GM21515 (cell line): ENCODE data around the gene RPS6KC1.
"Not testable (repeated sequence)": the region's sequence is repeated elsewhere in the genome, so short reads cannot be mapped to it uniquely, and the experiment has no call there.

Experiments used
- ATAC-seq: cut with Tn5 transposase; IDR thresholded peaks from one replicate; pipeline ENCODE4 v1.9.1; 2021; ENCODE audit not compliant: unreplicated experiment

The RPS6KC1 gene, protein sequence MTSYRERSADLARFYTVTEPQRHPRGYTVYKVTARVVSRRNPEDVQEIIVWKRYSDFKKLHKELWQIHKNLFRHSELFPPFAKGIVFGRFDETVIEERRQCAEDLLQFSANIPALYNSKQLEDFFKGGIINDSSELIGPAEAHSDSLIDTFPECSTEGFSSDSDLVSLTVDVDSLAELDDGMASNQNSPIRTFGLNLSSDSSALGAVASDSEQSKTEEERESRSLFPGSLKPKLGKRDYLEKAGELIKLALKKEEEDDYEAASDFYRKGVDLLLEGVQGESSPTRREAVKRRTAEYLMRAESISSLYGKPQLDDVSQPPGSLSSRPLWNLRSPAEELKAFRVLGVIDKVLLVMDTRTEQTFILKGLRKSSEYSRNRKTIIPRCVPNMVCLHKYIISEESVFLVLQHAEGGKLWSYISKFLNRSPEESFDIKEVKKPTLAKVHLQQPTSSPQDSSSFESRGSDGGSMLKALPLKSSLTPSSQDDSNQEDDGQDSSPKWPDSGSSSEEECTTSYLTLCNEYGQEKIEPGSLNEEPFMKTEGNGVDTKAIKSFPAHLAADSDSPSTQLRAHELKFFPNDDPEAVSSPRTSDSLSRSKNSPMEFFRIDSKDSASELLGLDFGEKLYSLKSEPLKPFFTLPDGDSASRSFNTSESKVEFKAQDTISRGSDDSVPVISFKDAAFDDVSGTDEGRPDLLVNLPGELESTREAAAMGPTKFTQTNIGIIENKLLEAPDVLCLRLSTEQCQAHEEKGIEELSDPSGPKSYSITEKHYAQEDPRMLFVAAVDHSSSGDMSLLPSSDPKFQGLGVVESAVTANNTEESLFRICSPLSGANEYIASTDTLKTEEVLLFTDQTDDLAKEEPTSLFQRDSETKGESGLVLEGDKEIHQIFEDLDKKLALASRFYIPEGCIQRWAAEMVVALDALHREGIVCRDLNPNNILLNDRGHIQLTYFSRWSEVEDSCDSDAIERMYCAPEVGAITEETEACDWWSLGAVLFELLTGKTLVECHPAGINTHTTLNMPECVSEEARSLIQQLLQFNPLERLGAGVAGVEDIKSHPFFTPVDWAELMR

DNA sequence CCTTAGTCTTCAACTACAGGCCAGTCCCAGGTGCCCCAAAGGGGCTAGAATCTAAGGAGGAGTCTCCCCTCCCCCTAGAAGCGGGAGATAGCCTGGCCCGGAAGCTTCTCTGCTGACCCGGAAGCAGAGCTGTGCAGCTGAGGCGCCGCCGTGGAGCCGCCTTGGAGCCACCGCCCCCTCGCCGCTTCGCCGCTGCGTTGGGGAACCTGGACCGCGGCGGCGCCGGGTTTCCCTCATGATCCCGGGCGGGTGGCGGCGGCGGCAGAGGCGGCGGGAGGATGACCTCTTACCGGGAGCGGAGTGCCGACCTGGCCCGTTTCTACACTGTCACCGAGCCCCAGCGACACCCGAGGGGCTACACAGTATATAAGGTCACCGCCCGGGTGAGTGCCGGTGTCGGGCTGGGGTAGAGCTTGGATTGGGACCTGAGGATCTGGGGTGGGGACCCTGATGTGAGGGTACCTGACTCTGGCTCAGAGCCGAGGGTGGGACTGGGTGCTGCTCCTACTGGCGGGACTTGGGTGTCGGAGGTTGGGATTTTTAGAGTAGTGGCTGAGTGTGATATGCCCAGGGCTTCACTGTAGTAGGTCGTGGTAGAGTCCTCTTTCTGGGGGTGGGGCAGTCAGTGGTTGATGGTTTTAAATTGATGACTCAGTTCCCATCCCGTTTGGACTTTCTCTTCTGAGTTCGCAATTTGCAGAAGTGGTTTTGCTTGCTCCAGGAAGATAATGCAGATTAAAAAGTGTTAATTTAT is at the start of gene RPS6KC1:
RPS6KC1 (plus strand) TSS at position 115 of the 754 bp plus-strand sequence; CDS start at position 279, 164 bp downstream.
- ATAC-seq: peak; percentile 99

DNA sequence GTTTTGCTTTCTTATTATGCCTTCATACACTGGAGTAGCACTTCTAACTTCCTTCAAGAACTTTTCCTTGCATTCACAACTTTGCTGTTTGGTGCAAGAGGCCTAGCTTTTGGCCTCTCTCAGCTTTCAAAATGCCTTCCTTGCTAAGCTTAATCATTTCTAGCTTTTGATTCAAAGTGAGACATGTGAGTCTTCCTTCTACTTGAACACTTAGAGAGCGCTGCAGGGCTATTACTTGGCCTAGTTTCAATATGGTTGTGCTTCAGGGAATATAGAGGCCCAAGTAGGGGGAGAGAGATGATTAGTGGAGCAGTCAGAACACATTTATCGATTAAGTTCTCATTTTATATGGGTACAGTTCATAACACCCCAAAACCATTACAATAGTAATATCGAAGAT is 47.8 kb upstream of the RPS6KC1 start:
- ATAC-seq: no peak

DNA sequence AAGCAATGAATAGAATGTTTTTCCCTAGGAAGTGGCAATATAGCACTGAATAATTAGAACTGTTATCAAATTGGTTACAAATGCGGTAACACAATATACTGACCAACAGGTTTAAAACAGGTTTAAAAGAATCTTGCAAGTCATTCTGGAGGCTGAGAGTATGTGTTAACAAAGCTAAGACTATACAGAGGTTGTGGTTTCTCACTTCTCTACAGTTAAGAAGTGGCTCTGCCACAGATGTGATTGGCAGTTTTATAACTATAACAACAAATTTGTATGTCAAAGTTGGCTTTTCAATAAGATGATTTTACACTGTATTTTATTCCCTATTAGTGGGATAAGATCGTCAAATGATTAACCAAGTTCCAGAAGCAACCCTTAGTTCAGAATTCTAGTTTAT is 42.5 kb upstream of the RPS6KC1 start:
- ATAC-seq: peak; percentile 74

DNA sequence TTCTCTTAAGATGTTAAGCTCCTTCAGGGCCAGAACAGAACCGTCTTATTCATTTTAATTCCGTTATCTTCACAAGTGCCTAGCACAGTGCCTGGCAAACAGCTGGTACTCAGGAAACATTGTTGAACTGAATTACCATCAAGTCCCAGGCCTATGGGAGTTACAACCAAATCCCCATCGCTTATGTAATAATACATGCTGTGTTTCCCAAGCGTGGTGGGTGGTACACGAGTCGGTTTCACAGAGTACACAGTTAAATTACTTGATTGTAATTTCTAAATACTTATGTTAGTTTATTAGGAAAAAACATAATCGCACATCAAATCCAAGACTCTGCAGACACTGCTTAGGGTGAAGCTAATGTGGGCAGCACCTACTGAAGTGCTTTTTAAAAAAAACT is 36.4 kb upstream of the RPS6KC1 start:
- ATAC-seq: no peak

DNA sequence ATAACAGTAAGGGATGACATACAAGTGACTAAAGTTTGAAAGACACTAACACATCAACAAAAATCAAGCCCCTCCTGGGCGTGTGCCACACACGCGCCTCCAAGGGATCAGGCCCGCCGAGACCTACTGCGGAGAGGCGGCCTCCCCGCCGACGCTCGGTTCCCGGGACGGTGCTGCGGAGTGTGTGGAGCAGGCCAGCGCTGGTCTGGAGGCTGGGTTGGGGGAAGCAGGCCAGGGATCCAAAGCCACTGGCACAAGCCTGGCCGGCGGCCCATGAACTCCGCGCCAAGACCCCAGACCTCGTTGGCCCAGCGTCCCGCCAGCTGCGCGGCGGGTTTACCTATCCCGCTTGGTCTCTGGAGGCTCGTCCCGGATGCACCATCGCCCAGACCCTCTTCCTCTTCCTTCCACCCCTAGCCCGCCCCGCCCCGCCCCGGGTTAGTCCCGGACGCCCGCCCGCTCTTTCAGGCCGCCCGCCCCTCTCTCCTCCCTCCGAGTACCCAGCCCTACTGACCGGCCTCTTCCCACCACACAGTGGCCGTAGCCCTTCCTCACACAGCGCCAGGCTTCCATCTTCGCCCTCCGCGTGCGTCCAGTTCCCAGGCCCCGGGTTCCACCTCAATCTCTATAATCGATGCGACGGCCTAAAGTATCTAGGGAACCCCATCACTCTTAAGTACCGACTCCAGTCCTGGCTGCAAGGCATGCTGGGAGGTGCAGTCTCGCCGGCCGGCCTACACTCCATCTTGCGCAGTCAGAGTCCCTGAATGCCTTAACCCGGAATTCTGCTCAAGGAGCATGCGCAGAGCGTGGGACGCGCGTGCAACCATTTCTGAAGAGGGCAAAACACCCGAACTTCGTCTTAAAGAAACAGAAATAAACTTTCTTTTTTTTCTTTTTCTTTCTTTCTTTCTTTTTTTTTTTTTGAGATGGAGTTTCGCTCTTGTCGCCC is 35.7 kb upstream of the RPS6KC1 start, which contains the start of gene ANGEL2:
ANGEL2 (minus strand) TSS at position 769 of the 952 bp plus-strand sequence; CDS start at position 573, 196 bp downstream.
- ATAC-seq: peak; percentile 96

DNA sequence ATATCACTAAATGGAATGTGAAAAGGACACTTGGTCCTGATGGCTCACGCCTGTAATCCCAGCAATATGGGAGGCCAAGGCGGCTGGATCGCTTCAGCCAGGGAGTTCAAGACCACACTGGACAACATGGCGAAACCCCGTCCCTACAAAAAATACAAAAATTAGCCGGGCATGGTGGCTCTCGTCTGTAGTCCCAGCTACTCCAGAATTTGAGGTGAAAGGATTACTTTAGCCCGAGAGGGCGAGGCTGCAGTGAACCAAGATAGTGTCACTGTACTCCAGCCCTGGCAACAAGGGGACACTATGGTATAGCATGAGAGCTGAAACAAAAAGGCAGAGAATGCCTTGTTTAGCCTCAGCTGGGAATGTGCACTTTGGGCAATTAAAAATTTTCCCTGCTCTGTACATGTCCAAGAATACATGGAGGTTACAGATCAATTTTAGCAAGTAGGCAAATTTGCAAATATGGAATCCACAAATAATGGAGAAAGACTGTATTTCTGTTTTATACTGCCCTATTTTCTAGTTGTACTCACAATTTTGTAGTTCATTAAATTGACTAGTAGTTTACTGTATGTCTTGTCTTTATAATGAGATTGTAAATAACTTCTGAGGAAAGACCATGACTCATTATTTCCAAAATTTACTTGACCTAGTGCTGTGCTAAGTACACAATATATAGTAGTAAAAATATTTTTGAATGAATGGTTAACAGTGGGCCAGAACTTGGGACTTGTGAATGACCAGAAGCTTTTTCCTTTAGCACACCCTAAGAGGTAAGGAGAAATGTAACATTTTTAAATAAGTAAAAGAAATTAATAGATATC is 33.4 kb upstream of the RPS6KC1 start:
- ATAC-seq: no peak

DNA sequence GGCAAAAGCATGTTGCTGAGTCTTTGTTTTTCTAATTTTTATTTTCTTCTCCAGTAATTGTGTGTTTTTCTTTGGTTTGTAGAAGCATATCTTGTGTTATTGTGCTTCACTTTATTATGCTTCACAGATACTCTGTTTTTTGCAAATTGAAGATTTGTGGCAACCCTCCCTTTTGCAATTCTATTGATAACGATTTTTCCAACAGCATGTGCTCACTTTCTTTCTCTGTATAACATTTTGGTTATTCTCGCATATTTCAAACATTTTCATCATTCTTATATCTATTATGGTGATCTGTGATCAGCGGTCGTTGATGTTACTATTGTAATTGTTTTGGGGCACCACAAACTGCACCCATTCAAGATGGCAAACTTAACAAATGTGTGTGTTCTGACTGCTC is 31.6 kb upstream of the RPS6KC1 start:
- ATAC-seq: no peak

DNA sequence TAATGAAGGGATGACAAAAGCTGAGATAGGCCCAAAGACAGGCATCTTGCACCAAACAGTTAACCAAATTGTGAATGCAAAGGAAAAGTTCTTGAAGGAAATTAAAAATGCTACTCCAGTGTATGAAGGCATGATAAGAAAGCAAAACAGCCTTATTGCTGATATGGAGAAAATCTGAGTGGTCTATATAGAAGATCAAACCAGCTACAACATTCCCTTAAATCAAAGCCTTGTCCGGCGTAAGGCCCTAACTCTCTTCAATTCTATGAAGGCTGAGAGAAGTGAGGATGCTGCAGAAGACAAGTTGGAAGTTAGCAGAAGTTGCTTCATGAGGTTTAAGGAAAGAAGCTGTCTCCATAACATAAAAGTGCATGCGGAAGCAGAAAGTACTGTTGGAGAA is 31.0 kb upstream of the RPS6KC1 start:
- ATAC-seq: no peak

DNA sequence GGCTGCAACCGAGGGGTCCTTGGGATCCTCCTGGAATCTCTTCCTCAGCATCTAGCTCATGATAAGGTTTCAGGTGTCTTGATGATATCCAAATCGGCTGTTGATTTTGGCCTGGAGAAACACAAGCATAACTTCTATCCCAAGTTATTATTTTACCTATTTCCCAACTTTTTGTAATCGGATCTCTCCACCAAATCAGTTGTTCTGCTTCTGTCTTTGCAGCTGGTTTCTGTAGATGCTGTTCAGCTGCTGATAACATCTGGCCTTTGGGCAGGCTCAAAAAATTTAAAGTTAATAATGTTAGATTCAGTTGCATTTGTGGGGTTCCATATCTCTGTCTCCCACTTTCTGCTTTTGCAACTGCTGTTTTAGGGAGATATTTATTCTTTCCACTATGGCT is 24.0 kb upstream of the RPS6KC1 start:
- not testable (repeated sequence) for ATAC-seq

DNA sequence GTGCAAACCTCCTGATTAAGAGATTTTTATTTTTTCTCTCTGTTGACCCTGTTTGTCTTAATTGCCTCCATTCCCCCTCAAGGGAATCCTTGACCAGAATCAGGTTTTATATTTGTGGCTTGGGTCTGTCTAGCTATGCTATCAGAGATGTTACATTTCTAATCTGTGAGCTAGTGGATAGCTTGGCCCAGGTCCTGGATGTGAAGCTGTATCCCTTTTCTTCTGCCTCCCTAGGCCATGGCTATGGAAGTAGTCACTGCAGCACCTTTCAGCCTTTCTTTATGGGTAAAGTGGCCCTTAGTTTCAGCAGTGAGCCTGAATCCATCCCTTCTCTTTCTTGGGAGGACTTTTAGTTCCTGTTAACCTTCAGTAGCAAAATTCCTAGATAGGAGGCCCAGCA is 18.4 kb upstream of the RPS6KC1 start:
- ATAC-seq: no peak

DNA sequence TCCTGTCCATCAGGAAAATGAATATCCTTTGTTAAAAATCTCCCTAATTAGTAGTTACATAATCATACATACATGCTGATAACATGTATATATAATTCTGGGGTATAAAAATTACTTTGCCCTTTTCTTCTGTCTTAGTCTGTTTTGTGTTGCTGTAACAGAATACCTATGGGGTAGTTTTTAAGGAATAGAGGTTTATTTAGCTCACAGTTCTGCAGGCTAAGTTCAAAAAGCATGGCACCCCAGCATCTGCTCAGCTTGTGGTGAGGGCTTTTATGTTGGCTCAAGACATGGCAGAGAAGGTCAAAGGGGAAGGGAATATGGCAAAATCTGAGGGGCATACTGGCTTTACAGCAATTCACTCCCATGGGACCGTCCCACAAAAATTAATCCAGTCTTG is 16.3 kb upstream of the RPS6KC1 start:
- no peak for ATAC-seq

DNA sequence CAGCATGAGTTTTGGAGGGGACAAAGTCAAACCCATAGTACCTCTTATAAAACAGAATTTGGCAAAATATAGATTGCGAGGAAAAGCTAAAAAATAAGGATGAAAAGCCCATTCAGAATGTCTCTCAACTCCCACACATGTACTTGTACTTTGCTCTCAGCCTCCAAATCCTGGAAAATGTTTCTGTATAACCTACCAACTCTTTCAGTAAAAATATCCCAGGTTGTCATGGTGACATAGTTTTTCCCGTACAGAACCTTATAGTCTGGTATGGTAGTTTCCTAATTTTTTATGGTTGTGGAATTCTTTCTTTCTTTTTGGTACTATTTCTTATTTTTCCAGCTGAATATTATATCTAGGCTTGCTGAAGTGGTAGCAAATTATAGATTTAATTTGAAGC is 15.5 kb upstream of the RPS6KC1 start:
- no peak for ATAC-seq

DNA sequence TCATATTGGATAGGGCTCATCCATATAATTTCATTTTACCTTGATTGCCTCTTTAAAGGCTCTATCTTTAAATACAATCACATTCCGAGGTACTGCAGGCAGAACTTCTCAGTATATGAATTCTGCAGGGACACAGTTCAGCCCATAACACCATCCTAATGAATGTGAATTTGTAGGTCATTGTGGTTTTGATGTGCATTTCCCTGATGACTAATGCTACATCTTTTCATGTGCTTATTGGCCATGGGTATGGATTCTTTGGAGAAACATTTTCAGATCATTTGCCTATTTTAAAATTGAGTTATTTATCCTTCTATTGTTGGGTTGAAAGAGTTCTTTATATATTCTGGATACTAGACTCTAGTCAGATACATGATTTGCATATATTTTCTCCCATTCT is 9.6 kb upstream of the RPS6KC1 start:
- ATAC-seq: no peak

DNA sequence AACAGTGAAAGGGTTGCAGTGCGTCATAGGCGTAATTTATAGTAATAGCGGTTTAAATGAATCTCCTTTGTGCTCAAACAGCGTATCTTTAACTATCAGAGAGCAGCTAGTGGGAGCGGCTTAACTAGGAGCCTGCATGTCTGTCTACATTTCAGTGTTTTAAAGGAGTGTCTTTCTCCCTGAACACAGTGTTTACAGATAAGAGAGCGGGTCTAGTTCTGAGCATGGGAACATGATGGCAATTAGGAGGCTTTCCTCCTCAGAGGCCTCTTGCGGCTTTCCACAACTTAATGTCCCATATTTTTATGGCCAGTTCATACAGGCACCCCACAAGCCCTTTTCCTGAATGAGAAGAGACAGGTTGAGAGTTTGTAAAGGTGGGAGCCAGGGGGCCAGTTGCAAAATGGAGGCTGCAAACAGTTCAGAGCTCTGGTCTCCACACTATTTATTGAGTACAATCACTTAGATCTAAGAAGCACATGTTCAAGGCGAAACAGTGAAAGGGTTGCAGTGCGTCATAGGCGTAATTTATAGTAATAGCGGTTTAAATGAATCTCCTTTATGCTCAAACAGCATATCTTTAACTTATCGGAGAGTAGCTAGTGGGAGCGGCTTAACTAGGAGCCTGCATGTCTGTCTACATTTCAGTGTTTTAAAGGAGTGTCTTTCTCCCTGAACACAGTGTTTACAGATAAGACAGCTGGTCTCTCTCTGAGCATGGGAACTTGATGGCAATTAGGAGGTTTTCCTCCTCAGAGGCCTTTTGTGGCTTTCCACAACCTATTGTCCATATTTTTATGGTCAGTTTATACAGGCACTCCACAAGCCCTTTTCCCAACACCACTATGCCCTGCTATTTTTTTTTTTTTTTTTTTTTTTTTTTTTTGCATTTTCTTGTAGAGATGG is 5.5 kb upstream of the RPS6KC1 start:
- not testable (repeated sequence) for ATAC-seq

DNA sequence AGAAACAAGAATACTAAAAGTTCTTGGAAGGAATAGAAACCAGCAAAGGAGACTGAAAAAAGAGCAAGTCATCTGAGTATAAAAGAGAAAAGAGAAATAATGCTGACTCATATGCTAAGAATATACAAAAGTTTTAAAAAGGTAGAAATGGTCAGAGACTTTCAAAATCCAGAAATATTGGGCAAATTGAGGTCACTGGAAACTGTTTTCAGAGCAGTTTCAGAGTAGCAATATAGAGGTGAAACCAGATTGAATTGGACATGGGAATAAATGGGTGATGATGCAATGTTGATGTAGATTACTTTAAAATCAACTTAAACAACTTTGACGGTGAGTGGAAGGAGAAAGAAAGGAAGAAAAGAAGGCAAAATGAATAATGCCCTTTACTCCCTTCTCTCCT is 1.8 kb upstream of the RPS6KC1 start:
- ATAC-seq: no peak

DNA sequence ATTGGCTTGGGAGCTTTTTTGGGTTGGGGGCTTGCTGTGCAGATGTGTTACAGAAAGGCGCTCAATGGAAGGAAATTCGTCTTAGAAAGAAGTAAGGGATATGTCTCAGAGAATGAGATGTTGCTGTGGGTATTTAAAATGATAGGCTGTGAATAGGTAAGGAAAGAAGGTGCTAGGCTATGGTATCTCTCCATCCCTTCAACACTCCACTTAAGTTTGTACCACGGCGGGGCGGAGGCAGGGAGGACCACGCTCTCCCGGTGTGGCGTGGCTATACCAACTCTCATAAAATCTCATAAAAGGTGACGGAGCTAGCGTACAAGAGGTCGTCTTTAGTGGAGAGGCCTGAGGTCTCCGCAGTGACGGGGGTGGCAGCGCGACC is 305 bp upstream of the RPS6KC1 start:
- ATAC-seq: peak; percentile 17

DNA sequence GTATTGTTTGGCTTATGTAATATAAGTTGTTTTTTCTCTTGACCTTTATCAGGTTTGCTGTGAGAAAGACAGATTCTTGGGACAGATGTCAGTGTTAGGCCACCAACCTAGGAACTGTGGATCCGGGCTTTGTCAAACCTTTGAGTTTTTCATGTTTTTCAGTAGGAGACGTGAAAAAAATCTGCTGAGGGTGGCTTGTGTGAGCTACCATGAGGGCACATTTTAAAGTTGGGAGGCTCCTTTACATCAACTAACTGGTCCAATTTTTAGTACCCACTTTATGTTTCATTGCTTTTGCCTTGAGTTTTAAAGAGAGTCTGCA is 801 bp downstream of the RPS6KC1 start:
- no peak for ATAC-seq

DNA sequence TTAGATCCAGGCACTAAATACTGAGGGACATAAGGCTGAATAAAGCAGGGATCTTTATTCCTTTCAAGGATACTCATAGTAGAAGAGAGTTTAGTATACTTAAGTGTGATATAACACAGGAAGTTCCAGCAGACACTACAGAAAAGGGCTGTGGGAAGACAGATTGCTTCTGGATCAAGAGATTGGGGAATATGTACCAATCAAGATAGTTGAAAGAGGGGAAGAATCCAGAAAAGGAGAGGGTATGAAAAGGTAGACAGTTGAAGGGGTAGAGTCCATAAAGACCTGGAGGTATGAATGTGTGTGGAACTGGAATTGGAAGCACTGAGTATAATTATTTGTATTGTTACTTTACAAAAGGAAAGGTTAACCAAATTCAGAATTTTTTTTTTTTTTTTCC is 2.4 kb downstream of the RPS6KC1 start:
- no peak for ATAC-seq
